Activated CD4-positive, alpha-beta T cell treated with anti-CD3 and anti-CD28 coated beads for 4 hours (primary cell): Measurements from ENCODE around the gene BCAS1.

ENCODE experiments used
- DNase-seq, 2 donors: peaks; one replicate each; pipeline ENCODE4 v3.0.0-alpha.2; 2020

BCAS1 gene

DNA sequence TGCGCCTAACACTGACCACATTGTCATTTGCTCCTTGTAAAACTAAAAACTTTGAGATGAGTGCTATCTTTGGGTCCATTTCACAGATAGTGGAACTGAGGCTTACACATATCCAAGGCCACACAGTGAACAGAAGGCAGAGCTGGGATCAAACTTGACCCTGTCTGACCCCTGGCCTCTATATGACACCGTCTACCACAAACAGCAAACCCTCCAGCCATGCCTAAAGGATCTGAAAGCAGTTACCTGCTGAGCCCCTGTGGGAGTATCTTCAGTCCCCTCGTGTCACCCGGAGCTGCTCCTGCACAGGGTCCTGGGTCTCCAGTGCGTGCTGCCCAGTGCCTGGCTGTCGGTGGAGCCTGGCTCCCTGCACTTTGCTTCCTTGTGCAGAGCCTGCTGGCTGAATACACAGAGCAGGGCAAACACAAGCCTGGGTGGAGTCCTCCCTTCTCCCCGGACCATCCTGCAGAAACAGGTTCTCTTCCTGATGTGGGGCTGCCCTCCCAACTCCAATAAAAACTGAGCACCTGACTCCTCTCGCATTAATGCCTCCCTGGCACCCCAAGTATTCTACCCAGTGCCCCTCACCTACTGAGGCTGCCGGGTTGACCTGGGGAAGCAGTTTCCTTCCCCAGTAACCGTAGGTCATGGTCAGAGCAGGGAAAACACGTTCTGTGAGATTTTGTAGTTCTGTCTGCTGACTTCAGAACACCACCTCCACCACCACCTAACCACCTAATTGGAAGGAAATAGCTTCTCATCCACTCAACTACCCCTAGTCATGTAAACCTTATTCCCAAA is at the start of gene BCAS1:
Gene BCAS1, minus strand, starts transcription at position 408 of the 801 bp plus-strand sequence. CDS start 11,876 bp downstream, outside the sequence.
- no peak for DNase-seq

DNA sequence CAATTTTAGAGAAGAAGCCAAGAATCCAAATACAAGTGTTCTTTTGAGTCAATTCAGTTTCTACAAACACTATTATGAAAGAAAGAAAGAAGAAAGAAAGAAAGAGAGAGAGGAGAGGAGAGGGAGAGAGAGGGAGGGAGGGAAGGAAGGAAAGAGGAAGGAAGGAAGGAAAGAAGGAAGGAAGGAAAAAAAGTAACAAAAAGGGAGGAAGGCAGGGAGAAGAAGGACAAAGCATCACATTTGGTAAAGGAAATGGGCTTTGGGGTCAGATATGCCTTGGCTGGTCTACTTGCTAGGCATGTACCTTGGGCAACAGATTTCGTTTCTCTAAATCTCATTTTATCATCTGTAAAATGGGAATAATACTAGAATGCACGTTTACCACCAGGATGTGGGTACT is 49.4 kb upstream of the BCAS1 start:
- DNase-seq: no peak

GRCh38 chr20:54118220-54119001 is 48.0 kb upstream of the BCAS1 start:
- no peak for DNase-seq

DNA sequence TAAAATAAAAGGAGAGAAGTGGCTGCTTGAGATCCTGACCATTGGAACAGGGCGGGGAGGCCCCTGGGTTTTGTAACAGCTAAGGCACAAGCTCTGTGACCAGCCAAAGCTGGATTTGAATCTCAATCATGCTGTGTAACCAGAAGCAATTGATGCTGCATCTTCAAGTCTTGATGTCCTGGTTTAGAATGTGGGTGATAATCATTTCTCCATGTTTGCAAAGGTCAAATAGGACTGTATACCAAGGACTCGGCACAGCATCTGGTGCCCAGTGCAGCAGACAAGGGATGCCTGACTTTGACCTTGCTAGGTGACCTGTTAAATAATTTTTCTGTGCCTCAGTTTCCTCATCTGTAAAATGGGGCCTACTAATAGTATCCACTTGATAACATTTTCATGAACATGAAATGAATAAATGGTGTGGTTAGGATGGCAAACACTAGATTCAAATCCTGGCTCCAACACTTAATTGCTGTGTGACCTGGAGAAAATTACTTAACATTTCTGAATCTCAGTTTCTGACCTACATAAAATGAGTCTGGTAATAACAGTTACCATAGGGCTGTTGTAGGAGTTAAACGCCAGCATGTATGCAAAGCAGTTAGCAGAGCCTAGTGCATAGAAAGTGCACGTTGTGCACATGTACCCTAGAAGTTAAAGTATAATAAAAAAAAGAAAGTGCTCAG is 46.3 kb upstream of the BCAS1 start:
- no peak for DNase-seq

DNA sequence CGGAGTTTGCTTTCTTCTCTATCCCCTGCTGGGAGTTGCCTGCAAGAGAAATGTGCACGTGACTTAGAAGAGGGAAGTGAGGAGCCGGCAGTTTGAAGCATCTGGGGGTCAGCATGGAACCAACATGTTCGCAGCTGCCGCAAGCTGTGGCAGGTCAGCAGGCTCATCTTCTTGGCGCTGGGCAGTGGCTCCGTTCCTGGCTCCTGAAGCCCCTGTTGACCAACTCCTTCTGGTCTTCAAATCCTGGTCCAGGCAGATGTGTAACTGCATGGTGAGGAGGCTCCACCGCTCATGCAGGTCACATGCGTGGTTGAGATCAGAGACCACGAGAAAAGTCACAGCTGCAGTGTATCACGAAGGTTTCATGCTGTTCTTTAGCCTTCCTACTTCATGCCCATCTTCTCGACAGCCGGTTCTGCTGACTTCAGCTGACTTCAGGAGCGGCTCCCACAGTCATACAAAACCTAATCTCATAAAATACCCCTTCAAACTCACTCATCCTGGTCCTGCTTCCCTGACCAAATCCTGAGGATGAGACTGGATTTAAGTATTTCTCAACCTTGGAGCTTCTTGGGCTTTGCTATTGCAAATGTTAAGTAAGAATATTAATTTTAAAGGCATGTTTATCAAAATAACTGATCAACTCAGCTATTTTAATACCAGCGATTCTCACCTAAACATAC is 44.9 kb upstream of the BCAS1 start:
- no peak for DNase-seq

GRCh38 chr20:54114109-54114508 is 43.7 kb upstream of the BCAS1 start:
- no peak for DNase-seq

DNA sequence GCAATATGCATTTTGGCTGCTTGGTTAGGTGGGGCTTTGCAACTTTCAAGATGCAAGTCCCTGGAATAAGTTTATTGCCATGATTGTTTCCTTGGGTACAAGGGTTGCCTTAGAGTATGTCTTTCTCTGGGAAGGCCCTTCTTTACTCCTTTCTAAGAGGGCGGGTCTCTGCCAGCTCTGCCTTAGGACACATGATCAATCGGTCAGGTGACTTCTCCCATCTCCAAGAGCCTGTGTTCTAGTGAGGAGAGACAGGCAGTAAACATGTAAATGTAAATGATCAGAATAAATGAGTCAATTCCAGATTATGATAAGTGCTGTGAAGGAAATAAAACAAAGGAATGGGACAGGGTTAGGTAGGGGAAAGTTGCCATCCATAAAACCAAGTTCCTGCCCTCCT is 43.2 kb upstream of the BCAS1 start:
- DNase-seq: no peak

DNA sequence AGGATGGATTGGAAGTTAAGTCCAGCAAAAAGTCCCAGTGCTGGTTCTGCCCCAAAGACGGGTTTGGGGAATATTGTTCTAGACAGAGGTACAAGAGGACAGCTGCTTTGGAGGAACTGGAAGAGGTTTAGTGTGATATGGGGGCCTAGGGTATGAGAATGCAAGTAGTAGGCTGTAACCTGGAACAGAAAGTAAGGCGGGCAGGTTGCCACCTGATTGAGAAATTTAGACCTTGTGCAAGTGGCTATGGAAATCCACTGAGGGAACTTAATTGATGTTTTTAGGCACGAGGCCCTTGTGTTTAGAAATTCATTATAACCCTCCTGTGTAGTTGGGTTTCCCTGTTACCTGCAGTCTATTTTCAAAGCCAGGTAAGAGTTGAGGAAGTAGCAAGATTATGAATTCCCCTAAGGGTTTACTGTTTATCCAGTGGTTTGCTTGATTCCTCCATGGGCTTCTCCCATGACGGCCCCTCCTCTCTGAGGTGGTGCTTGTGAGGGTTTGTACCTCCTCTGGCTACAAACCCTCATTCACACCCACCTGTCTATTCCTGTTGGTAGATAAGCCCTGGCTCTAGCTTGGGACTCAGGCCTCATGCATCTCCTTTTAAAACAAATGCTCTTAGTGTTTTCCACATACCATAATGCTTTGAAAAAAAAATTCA is 42.0 kb upstream of the BCAS1 start:
- no peak for DNase-seq

GRCh38 chr20:54111460-54111859 is 41.1 kb upstream of the BCAS1 start:
- DNase-seq: no peak

GRCh38 chr20:54110457-54110856 is 40.1 kb upstream of the BCAS1 start:
- DNase-seq: no peak

GRCh38 chr20:54110041-54110440 is 39.6 kb upstream of the BCAS1 start:
- no peak for DNase-seq

DNA sequence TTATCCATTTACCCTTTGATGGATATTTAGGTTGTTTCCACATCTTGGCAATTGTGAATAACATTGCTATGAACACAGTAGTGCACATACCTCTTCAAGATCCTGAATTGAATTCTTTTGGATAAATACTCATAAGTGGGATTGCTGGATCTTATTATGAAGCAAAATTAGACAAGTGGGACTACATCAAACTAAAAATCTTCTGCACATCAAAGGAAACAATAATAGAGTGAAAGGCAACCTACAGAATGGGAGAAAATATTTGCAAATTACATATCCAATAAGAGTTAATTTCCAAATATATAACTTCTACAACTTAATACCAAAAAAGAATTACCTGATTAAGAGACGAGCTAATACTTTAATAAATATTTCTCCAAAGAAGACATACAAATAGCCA is 38.4 kb upstream of the BCAS1 start:
- no peak for DNase-seq

DNA sequence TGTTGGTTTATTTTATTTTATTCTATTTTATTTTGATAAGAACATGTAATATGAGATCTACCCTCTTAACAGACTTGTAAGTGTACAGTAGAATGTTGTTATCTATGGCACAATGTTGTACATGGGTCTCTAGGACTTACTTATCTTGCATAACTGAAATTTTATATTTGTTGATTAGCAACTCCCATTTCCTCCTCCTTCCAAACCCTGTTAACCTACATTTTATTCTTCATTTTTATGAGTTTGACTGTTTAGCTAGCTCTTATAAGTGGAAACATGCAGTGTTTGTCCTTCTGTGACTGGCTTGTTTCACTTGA is 37.9 kb upstream of the BCAS1 start:
- DNase-seq: no peak

DNA sequence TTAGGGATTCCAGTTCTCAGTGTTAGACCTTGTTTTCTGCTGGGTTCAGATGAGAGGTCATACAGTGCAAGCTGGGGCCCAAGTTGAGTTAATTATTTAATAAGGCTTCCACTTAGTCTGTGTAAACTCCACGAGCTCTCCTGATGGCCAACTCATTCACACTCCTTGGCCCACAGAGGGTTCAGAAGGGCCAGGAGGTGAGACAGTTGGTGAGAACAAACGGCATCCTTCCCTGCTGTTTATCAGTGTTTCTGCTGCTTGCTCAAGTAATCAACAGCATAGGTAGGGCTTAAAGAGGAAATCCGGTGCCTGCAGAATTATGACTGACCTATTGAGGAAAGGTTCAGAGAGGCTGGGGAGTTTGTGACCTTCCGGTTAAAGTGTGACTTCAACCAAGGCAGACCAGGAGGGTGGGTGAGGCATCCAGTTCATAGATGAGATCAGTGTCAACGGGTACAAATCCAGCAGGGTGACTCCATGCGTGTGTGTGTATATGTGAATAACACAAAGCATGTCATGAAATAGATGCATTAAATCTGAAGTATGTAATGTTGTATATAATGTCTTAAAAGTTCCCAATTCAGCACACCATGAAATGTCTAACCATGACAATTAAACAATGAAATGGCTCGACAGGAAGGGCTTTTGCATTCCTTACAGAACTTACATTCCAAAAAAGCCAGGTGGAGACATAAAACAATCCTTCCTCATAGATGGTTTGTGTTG is 37.4 kb upstream of the BCAS1 start:
- DNase-seq: no peak

DNA sequence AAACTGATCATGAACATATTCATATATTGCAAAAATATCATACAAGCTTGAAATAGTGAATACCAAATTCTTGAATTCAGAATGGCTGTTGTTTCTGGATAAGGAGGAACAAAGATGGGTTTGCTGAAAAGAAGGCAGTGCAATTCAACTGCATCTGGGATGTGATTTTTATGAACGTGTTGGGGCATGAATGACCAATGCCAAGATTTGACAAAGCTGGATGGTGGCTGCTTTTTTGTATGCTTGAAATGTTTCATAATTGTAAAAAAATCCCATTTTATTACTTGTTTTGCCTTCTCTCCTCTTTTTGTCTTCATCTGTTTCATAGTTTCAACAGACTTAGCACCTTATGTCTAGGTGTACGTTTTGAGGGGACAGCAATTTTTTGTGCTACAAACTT is 36.8 kb upstream of the BCAS1 start:
- no peak for DNase-seq

DNA sequence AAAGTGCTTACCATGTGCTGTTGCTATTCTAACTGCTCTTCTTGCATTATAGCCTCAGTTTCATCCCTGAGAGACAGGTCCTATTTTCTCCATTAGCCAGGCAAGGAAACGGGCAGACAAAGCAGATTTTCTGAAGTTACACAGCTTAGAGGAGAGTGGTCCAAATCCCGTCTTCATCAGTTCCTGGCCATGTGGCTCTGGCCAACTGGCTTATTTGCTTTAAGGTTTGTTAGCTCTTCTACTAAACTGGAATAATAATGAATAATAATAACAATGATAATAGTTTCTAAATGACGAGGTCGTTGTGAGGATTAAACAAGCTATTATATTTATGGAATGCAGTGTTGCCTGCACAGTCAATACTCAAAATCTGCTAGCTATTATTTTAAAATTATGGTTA is 35.8 kb upstream of the BCAS1 start:
- no peak for DNase-seq

- no peak for DNase-seq
These were observed 35.3 kb upstream of the BCAS1 start for GRCh38 chr20:54105653-54106052.

- DNase-seq: no peak
These were observed 34.4 kb upstream of the BCAS1 start for GRCh38 chr20:54104781-54105180.

DNA sequence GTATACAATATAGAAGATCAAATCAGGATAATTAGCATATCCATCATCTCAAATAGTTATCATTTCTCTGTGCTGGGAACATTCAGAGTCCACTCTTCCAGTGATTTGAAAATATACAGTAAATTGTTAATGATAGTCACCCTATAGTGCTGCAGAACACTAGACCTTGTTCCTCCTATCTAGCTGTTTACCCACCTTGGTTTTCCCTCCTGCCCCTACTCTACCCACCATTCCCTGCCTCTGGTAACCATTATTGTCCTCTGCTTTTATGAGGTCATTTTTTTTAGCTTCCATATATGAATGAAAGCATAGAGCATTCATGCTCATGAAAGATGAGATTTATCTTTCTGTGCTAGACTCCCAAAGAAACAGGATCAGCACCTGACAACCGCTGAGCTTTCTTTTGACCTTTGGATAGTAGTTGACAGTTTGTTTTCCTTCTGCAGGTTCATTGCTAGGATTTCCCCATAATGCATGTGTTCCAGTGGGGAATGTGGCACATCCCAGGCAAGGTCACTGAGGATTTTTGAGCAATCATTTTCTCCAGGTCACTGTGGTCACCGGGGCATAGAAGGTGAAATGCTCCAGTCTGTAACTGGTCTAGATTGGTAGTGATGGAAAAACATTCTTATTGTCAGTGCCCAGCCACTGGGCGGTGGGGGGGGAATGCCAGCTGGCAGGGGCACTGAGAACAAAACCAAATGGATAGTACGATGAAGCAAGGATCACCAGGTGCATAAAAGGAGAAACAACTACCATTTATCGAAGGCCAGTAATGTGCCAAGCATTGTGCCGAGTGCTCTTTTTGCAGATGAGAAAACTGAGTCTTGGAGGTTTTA is 33.6 kb upstream of the BCAS1 start:
- DNase-seq: no peak

GRCh38 chr20:54103067-54103761 is 32.8 kb upstream of the BCAS1 start:
- peak; percentile 61 to 70 for DNase-seq
